MM.1S (cell line): ENCODE results near the gene WBP1.

Experiments used
- EZH2 ChIP-seq: fragments of 300-600 bp; sonication (generic); optimal IDR thresholded peaks from 2 replicates; pipeline ENCODE3; 2017; ENCODE audit warnings: low read depth, mild to moderate bottlenecking, antibody characterized with exemption, low read length, mixed read lengths
- TF ChIP-seq, protein P1 (sequence below): fragments of 300-600 bp; sonication (generic); IDR thresholded peaks from 2 replicates; pipeline ENCODE4 v1.5.1; 2016; ENCODE audit warnings: antibody characterized with exemption, low read length, mixed read lengths

DNA sequence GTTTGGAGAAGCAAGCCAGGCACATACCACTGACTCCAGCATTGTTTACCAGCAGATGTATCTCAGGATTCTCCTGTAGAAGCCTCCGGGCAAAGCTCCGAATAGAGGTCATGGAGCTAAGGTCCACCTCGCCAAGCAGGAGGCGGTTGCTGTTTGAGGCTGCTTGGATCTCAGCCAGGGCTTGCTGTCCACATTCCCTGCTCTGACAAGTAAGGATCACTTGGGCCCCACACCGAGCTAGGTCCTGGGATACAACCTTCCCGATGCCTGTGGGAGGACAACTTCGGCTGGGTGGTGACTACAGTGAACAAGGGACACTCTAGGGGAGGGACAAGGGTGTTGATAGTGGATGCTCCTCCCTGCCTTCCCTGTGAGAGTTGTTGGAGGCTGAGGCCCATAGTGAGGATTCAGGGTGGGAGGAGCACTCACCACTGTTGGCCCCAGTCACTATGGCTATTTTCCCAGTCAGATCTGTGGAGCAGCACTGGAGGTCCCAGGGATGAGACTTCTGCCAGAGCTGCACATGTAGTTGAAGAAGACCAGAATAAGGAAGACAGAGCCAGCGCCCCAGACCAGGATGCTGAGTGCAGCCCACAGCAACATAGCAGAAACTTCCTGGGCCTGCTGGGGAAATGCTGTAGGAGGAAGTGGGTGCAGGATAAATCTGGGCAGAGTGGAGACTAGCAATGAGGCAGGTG is 45.1 kb upstream of the WBP1 start:
- TF ChIP-seq, protein P1, sequence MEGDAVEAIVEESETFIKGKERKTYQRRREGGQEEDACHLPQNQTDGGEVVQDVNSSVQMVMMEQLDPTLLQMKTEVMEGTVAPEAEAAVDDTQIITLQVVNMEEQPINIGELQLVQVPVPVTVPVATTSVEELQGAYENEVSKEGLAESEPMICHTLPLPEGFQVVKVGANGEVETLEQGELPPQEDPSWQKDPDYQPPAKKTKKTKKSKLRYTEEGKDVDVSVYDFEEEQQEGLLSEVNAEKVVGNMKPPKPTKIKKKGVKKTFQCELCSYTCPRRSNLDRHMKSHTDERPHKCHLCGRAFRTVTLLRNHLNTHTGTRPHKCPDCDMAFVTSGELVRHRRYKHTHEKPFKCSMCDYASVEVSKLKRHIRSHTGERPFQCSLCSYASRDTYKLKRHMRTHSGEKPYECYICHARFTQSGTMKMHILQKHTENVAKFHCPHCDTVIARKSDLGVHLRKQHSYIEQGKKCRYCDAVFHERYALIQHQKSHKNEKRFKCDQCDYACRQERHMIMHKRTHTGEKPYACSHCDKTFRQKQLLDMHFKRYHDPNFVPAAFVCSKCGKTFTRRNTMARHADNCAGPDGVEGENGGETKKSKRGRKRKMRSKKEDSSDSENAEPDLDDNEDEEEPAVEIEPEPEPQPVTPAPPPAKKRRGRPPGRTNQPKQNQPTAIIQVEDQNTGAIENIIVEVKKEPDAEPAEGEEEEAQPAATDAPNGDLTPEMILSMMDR: no peak
- TF ChIP-seq EZH2: no peak
